Anterior cingulate cortex (tissue), 58 donors: ENCODE results near the gene RNASE3.
"Not testable (repeated sequence)": the region's sequence is repeated elsewhere in the genome, so short reads cannot be mapped to it uniquely, and the experiment has no call there.

Source experiments
- DNase-seq, 58 donors: peaks; one replicate each; lab custom pipeline; 2025; lab: John Stamatoyannopoulos, UW

The RNASE3 gene

GRCh38 chr14:20907214-20907613 lies 16.0 kb downstream of the RNASE3 start:
- DNase-seq, result no peak

GRCh38 chr14:20910822-20911221 lies 19.6 kb downstream of the RNASE3 start:
- not testable (repeated sequence) for DNase-seq

GRCh38 chr14:20919038-20919756 lies 28.0 kb downstream of the RNASE3 start:
- peak in 3 of 58 donors; percentile 1 to 20 (median 5) for DNase-seq

- DNase-seq, result not testable (repeated sequence)
Observed at GRCh38 chr14:20923766-20924297, 32.6 kb downstream of the RNASE3 start.

- DNase-seq, result peak in 4 of 58 donors; percentile 2 to 24 (median 14)
Observed at GRCh38 chr14:20934148-20934762, 43.1 kb downstream of the RNASE3 start.

GRCh38 chr14:20935303-20935984 lies 44.3 kb downstream of the RNASE3 start:
- DNase-seq, result no peak
